Stimulated activated CD4-positive, alpha-beta T cell treated with anti-CD3 and anti-CD28 coated beads, Interleukin-2, amount 100 ng/mL, for 24 hours (primary cell): Measurements from ENCODE around the gene RSPH4A.
"Not testable (repeated sequence)": the region's sequence is repeated elsewhere in the genome, so short reads cannot be mapped to it uniquely, and the experiment has no call there.

ENCODE experiments used
- DNase-seq, 2 donors: peaks; one replicate each; pipeline ENCODE4 v3.0.0-alpha.2; 2020

RSPH4A gene

GRCh38 chr6:116615937-116616736 lies at the start of gene RSPH4A:
Gene RSPH4A (plus strand): TSS chr6:116616479. CDS start chr6:116616624, 145 bp downstream.
- peak; percentile 67 to 70 for DNase-seq

GRCh38 chr6:116568111-116568510 lies 48.2 kb upstream of the RSPH4A start:
- no peak for DNase-seq

- no peak for DNase-seq
These were observed 47.2 kb upstream of the RSPH4A start for GRCh38 chr6:116568821-116569755.

- peak; percentile 97 to 98 for DNase-seq
These were observed 45.2 kb upstream of the RSPH4A start, which contains the start of gene RWDD1 for GRCh38 chr6:116570856-116571682. Gene RWDD1 (plus strand): TSS chr6:116571504. CDS start chr6:116571583, 79 bp downstream.

GRCh38 chr6:116571683-116572000 lies 44.6 kb upstream of the RSPH4A start:
- no peak for DNase-seq

GRCh38 chr6:116572162-116572561 lies 44.1 kb upstream of the RSPH4A start:
- DNase-seq, result peak in 1 of 2 donors; percentile 16

GRCh38 chr6:116575227-116575626 lies 41.1 kb upstream of the RSPH4A start:
- no peak for DNase-seq

- DNase-seq, result no peak
These were observed 38.8 kb upstream of the RSPH4A start for GRCh38 chr6:116577486-116577885.

- DNase-seq, result no peak
These were observed 37.9 kb upstream of the RSPH4A start for GRCh38 chr6:116578335-116578734.

- DNase-seq, result no peak
These were observed 37.1 kb upstream of the RSPH4A start for GRCh38 chr6:116579143-116579542.

GRCh38 chr6:116580198-116580597 lies 36.1 kb upstream of the RSPH4A start:
- DNase-seq, result no peak

GRCh38 chr6:116586276-116586675 lies 30.0 kb upstream of the RSPH4A start:
- no peak for DNase-seq

- DNase-seq, result no peak
These were observed 29.5 kb upstream of the RSPH4A start for GRCh38 chr6:116586738-116587137.

- no peak for DNase-seq
These were observed 21.0 kb upstream of the RSPH4A start for GRCh38 chr6:116595247-116595646.

GRCh38 chr6:116596815-116597214 lies 19.5 kb upstream of the RSPH4A start:
- no peak for DNase-seq

- DNase-seq, result not testable (repeated sequence)
These were observed 12.4 kb upstream of the RSPH4A start for GRCh38 chr6:116603916-116604315.

GRCh38 chr6:116604868-116605267 lies 11.4 kb upstream of the RSPH4A start:
- DNase-seq, result not testable (repeated sequence)

GRCh38 chr6:116605935-116606334 lies 10.3 kb upstream of the RSPH4A start:
- DNase-seq, result no peak

- no peak for DNase-seq
These were observed 5.2 kb upstream of the RSPH4A start for GRCh38 chr6:116611056-116611455.

GRCh38 chr6:116616737-116617053 lies 416 bp downstream of the RSPH4A start:
- DNase-seq, result peak in 1 of 2 donors; percentile 10

- no peak for DNase-seq
These were observed 7.9 kb downstream of the RSPH4A start for GRCh38 chr6:116624036-116624805.

GRCh38 chr6:116625872-116626271 lies 9.6 kb downstream of the RSPH4A start:
- DNase-seq, result no peak
